ENCODE results near the gene BLTP3B.

The BLTP3B gene

DNA sequence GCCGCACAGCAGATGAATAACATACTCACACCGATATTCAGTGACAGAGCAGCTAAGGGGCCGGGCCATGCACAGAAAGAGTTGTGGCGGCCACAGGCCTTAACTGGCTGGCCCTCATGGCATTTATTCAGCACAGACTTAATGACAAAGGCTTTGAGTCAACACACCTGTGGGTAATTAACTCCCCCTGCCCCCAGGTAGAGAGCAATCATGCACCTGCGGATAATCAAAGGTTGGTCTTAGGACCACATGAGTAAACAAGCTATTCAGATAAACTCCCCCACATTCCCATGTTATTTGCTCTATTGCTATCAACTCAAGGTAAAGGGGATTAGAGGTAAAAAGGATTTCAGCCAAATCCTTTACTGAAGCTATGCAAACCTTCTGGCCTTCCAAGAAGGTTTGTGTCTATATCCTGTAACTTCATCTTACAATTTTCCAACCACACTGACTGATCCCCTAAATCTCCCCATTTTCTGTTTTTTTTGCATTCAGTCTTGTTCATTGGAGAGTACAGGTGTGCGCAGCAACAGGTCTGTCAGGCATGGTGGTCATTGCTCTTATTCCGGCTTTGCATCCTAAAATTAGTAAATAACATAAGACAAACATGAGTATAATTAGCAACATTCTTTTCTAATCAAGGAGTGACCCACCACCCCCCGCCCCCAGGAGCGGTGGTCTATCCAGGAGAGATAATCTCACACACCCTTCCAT is 16.9 kb upstream of the BLTP3B start:
- no peak for DNase-seq (ENCODE audit: low read depth, low spot score)

DNA sequence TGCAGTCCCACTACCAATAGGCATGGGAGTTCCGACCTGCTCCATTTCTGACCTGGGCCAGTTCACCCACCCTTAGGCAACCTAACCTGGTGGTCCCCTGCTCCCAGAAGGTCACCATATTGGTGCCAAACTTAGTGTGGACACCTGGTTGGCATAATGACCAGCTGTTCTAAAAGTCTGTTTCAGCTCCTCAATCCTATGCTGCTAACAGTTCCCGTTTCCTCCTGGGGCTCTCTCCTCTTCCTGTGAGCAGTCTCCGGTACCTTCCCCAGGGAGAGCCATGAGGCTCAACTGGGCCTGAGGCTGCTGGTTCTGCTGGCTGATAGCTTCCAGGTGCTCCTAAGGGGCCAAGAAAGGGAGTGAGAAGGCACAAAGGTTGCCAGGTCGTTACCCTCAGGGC is 15.9 kb upstream of the BLTP3B start:
- no peak for DNase-seq (ENCODE audit: low read depth, low spot score)

DNA sequence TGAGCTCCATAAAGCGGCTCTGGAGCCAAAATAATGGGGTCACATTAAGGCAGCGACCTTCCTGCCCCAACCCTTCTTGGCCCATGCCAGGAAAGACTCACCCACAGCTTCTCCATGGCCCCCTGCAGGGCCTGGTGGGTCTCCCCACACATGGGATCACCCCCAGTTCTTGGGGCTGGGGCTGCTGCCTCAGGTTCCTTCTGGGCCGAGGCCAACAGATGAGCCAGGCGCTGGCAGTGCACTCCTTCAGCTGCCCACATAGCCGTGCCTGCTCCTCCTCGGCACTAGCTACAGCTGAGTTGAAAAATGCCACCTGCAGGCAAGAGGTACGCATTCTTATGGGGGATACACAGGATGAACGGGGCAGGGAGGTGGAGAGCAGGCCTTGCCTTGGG is 14.8 kb upstream of the BLTP3B start:
- DNase-seq (ENCODE audit: low read depth, low spot score) = no peak

DNA sequence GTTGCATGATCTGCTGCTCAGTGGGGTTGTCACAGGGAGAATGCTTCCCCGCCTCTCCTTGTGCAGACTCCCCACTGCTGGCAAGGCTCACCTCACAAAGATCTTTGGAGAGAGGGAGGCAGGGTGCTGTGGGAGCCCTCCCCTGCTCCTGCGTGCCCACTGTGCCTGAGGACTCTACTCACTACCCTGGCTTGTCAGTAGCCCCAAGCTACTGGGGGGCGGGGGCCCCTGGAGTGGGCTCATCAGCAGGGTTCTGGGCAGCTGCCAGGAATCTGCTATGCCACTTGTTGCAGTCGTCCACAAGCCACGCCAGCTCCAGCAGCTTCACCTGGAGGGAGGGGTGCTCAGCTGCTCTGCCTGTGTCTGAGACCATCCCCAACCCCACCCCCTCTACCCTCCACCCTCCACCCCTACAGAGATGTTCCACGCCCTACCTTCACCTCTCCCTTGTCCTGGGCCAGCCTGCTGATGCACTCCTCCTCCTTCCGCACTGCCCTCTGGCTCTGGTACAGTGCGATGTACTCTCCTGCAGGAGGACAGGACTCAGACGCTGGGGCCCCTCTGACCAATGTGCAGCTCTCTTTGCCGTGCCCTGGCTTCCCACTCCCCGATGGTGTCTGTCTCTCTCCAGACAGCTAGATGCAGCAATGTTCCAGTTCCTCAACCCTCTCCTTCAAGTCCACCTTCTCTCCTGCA is 14.2 kb upstream of the BLTP3B start:
- DNase-seq (ENCODE audit: low read depth, low spot score) = no peak

GRCh38 chr12:100154474-100155247 is 12.0 kb upstream of the BLTP3B start:
- peak; percentile 61 for DNase-seq (ENCODE audit: low read depth, low spot score)

DNA sequence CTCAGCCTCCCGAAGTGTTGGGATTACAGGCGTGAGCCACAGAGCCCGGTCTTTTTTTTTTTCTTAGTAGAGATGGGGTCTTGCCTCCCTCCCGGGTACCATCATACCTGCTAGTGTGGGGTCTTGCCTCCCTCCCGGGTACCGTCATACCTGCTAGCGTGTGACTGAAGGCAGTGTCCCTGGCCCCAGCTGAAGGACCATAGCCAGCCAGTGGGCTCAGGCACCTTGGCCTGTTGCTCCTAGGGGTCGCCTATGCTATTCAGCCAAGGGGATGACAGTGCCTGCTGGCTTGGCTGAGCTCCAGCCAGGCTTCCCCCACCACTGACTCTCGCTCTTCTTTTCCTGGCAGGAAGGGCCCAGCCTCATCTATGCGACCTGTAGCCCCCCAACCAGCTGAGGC is 10.5 kb upstream of the BLTP3B start:
- DNase-seq (ENCODE audit: low read depth, low spot score) = no peak

GRCh38 chr12:100151769-100152168 is 9.1 kb upstream of the BLTP3B start:
- no peak for DNase-seq (ENCODE audit: low read depth, low spot score)

- DNase-seq (ENCODE audit: low read depth, low spot score) = no peak
Measured at GRCh38 chr12:100146252-100146651, 3.6 kb upstream of the BLTP3B start.

GRCh38 chr12:100145643-100146042 is 3.0 kb upstream of the BLTP3B start:
- DNase-seq (ENCODE audit: low read depth, low spot score) = no peak

DNA sequence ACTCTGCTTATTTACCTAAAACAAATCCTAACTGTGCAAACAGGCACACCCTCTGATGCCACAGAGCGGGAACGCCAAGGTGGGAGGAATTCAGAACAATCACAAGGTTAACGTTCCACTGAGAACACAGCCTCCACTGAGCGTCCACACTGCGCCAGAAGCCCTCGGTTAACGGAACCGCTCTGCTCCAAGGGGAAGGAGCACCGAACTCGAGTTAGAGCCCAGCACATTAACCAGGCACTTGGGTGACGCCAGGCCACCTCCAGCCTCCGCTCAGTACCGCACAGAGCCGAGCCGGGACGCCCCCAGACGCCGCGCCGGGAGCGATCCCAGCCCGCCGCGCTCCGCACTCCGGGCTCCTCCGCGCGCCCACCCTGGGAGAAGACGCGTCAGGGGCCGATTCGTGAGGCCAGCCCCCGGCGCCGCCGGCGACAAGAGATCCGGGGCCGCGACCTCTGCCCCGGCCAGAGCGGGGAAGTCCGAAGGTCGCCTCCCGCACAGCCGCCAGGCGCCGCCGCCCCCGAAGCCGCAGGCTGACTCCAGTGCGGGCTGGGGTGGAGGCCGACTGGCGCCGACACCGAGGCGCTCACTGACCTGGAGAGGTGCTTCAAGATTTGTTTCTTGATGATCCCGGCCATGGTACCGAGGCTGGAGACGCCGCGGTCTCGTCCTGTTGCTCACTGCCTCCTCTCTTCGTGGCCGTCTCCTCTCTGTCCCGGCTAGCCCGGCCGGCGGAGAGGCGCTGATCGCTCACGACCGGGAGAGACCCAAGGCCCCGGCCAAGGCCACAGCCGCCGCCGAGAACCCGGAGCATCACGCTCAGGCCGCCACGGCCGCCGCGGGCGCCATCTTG is 450 bp downstream of the BLTP3B start:
- DNase-seq (ENCODE audit: low read depth, low spot score) = peak; percentile 63

DNA sequence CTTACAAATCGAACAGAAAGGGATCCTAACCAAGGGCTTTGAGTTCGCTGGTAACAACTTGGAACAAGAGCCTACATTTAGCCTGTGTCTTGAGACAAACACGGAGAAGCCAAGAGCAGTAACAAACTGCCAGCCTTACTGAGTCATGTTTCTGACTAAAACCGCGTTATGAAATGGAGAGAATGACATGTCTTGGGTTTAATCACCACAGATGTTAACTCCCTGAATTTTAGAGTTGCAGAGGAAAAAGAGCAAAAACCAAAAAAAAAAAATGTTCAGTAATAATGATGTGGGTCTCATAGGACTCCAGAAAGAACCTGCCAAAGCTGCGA is 1.0 kb downstream of the BLTP3B start:
- DNase-seq (ENCODE audit: low read depth, low spot score) = peak; percentile 84

DNA sequence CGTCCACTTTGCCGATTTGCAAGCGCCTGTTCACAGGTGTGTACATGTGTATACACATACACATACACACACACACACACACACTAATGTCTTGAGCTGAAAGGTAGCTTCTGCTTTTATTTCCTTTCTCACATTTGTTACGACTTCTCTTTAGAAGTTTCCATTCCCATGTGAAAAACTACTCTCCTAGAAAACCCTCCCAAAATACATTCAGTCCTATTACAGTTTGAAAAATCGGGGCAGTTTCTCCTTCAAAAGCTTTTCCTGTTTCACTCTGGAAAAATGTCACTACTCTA is 3.9 kb downstream of the BLTP3B start:
- DNase-seq (ENCODE audit: low read depth, low spot score) = no peak

GRCh38 chr12:100138048-100138802 is 4.4 kb downstream of the BLTP3B start:
- peak; percentile 36 for DNase-seq (ENCODE audit: low read depth, low spot score)

DNA sequence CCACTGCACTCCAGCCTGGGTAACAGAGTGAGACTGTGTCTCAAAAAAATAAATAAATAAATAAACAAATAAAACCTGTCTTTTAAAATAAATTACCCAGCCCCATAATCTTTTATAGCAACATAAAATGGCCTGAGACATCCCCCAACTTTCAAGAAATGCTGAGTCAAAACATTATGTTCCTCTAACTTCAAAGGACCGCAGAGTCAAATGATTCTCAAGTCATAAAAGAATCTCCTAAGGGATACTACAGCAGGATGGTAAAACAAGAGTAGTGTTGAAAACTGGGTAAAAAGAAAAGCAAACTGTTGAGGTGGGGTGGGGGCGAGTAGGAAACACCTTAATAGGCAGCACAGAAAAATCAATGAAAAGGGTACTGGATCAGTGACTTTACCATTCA is 9.5 kb downstream of the BLTP3B start:
- DNase-seq (ENCODE audit: low read depth, low spot score) = no peak

DNA sequence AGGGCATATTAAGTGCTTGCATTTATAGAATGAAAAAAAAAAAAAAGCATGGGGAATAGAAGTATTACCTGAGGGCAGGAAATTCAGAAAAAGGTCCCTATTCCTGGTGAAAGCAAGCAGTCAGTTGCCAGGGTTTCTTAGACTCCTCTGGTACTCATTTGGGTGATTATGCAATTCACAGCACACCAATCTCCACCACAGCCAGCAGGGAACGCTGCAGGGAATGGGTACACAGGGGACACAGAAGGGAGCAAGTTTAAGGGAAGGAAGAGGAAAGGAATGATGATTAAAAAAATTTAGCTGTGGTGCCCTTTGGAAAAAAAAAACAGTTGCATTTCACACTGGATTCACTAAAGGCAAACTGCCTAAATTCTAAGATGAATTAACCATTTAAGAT is 14.2 kb downstream of the BLTP3B start:
- DNase-seq (ENCODE audit: low read depth, low spot score) = peak; percentile 41

DNA sequence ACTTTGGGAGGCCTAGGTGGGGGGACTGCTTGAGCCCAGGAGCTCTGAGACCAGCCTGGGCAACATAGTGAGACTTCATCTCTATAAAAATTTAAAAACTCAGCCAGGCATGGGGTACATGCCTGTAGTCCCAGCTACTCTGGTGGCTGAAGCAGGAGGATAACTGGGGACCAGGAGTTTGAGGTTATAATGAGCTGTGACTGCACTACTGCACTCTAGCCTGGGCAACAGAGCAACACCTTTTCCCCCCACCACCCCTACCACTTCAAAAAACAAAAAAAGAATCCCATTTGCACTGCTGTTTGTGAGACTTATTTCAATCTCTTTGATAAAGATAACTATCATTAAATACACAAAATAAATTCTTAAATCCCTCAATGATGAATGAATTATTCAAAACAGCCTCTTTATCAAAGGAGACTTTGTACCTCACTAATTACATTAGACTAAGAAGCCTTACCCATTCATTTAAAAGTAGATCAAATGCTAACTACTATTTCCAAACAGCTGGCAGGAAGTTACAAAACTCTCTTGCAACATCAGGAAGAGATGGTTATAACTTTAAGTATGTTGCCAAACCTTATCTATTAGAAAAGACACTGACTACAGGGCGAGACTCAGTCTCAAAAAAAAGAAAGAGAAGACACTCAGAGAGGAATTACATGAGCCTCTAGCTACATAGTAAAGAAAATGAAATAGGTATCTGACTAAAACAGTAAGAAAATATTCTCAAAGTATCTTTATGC is 14.7 kb downstream of the BLTP3B start:
- no peak for DNase-seq (ENCODE audit: low read depth, low spot score)

GRCh38 chr12:100123316-100124095 is 19.2 kb downstream of the BLTP3B start:
- DNase-seq (ENCODE audit: low read depth, low spot score) = peak; percentile 27

GRCh38 chr12:100120355-100120754 is 22.3 kb downstream of the BLTP3B start:
- no peak for DNase-seq (ENCODE audit: low read depth, low spot score)

GRCh38 chr12:100115291-100115690 is 27.4 kb downstream of the BLTP3B start:
- DNase-seq (ENCODE audit: low read depth, low spot score) = no peak

DNA sequence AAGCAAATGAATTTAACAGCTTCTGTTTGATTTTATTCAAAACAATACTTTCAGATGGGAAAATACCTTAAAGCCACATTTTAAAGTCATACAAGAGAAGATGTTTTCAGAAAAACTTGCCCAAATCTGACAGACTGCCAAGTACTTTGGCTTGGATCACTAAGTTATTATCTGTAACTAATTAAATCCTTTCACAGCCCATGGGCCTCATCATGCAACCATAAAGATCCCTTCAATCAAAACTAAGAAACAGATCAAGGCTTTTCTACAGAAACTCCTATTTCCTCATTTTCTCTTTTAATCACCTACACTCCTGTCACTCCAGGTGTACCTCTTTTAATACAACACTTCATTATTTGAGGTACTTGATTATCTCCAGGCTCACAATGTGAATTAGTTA is 28.1 kb downstream of the BLTP3B start:
- DNase-seq (ENCODE audit: low read depth, low spot score) = no peak

Measured in astrocyte of the hippocampus (primary cell).